ENCODE data around the gene TCOF1.

The TCOF1 gene

GRCh38 chr5:150392680-150393079 lies 35.2 kb downstream of the TCOF1 start:
- no peak for DNase-seq (ENCODE audit: low read depth)

GRCh38 chr5:150393096-150393645 lies 35.7 kb downstream of the TCOF1 start:
- DNase-seq (ENCODE audit: low read depth), result no peak

- no peak for DNase-seq (ENCODE audit: low read depth)
Measured at GRCh38 chr5:150394131-150394530, 36.6 kb downstream of the TCOF1 start.

GRCh38 chr5:150394912-150395687 lies 37.6 kb downstream of the TCOF1 start:
- DNase-seq (ENCODE audit: low read depth), result no peak

GRCh38 chr5:150395688-150395975 lies 38.1 kb downstream of the TCOF1 start:
- no peak for DNase-seq (ENCODE audit: low read depth)

GRCh38 chr5:150396267-150396666 lies 38.8 kb downstream of the TCOF1 start:
- DNase-seq (ENCODE audit: low read depth), result no peak

GRCh38 chr5:150397146-150397781 lies 39.8 kb downstream of the TCOF1 start:
- no peak for DNase-seq (ENCODE audit: low read depth)

GRCh38 chr5:150397782-150398721 lies 40.6 kb downstream of the TCOF1 start:
- no peak for DNase-seq (ENCODE audit: low read depth)

- no peak for DNase-seq (ENCODE audit: low read depth)
Measured at GRCh38 chr5:150398722-150399523, 41.4 kb downstream of the TCOF1 start.

- no peak for DNase-seq (ENCODE audit: low read depth)
Measured at GRCh38 chr5:150399524-150400211, 42.2 kb downstream of the TCOF1 start.

GRCh38 chr5:150400316-150401075 lies 43.0 kb downstream of the TCOF1 start:
- no peak for DNase-seq (ENCODE audit: low read depth)

GRCh38 chr5:150401076-150401375 lies 43.5 kb downstream of the TCOF1 start:
- DNase-seq (ENCODE audit: low read depth), result no peak

GRCh38 chr5:150401376-150402228 lies 44.1 kb downstream of the TCOF1 start:
- DNase-seq (ENCODE audit: low read depth), result no peak

- DNase-seq (ENCODE audit: low read depth), result no peak
Measured at GRCh38 chr5:150402229-150402773, 44.8 kb downstream of the TCOF1 start.

GRCh38 chr5:150402901-150403342 lies 45.4 kb downstream of the TCOF1 start:
- DNase-seq (ENCODE audit: low read depth), result no peak

GRCh38 chr5:150404121-150404520 lies 46.6 kb downstream of the TCOF1 start:
- DNase-seq (ENCODE audit: low read depth), result no peak

- no peak for DNase-seq (ENCODE audit: low read depth)
Measured at GRCh38 chr5:150404535-150404934, 47.0 kb downstream of the TCOF1 start.

GRCh38 chr5:150404941-150405816 lies 47.7 kb downstream of the TCOF1 start:
- no peak for DNase-seq (ENCODE audit: low read depth)

All from T follicular helper cell (primary cell).